GM12878 (cell line): ENCODE data around the gene CNST. TPM values are rescaled to one million over a fixed set of nuclear protein-coding genes. Genes with fewer than 3 reads are reported as not detected.
A peak's percentile ranks its signal among the peaks of the same experiment; 100 is the strongest.

ENCODE experiments used
- ATAC-seq: fragments of 200-7000 bp; cut with Tn5 transposase; 3 replicates; pipeline ENCODE4 v1.9.1; 2020; ENCODE audit warnings: mild to moderate bottlenecking, moderate library complexity
- BruUV-seq: library from RNA; stranded (reverse); fragments of 400-500 nt; replicated peaks from 2 replicates; lab custom pipeline; 2021; lab: Mats Ljungman, UMichigan
- CTCF ChIA-PET: fragments of 300-600 bp; sonication (Branson Sonifier 250); formaldehyde crosslinking; extraction: SDS; loops from one replicate; lab custom pipeline; 2021; ENCODE audit warnings: inconsistent platforms; lab: Yijun Ruan, JAX
- POLR2A ChIA-PET: fragments of 350-600 bp; formaldehyde crosslinking; extraction: SDS; loops from one replicate; lab custom pipeline; 2021; ENCODE audit warnings: inconsistent platforms; lab: Charles Lee
- RAD21 ChIA-PET: fragments of 300-600 bp; sonication (Branson Sonifier 250); formaldehyde crosslinking; loops from one replicate; lab custom pipeline; 2023; ENCODE audit warnings: antibody characterized with exemption; ENCODE audit not compliant: unreplicated experiment; lab: Charles Lee
- SMC1A ChIA-PET: fragments of 300-600 bp; sonication (Branson Sonifier 250); formaldehyde crosslinking; loops from one replicate; lab custom pipeline; 2023; ENCODE audit not compliant: unreplicated experiment, uncharacterized antibody; lab: Charles Lee
- DNase-seq: peaks from one replicate; pipeline ENCODE4 v3.0.0-alpha.2; 2011; ENCODE audit warnings: low read depth, low spot score
- FAIRE-seq: peaks from 3 replicates; lab custom pipeline; 2011; peaks lifted over from hg19 to GRCh38; lab: Jason Lieb, UNC
- H2AFZ ChIP-seq: 2 replicates; pipeline ENCODE4 v1.6.0; 2011; ENCODE audit warnings: low read depth, low read length, control low read depth; ENCODE audit not compliant: control insufficient read depth
- H3K27ac ChIP-seq: 2 replicates; pipeline ENCODE4 v1.5.1; 2011; ENCODE audit warnings: control low read depth; ENCODE audit not compliant: control insufficient read depth, insufficient read depth
- H3K27me3 ChIP-seq, 2 experiments: replicated peaks in 1 of 2; 2 replicates each; pipeline versions ENCODE4 v1.6.0 to v1.6.1; 2011; ENCODE audit warnings: low read length in 1 of 2; ENCODE audit not compliant: control insufficient read depth in 2 of 2, insufficient read depth in 2 of 2
- H3K36me3 ChIP-seq, 2 experiments: 2 replicates each; pipeline ENCODE4 v1.5.1; 2011; ENCODE audit warnings: low read length in 1 of 2; ENCODE audit not compliant: control insufficient read depth in 2 of 2, insufficient read depth in 2 of 2
- H3K4me1 ChIP-seq: 2 replicates; pipeline ENCODE4 v1.6.1; 2011; ENCODE audit warnings: mild to moderate bottlenecking, low read length, moderate library complexity, mixed read lengths; ENCODE audit not compliant: control insufficient read depth, insufficient read depth
- H3K4me2 ChIP-seq: 2 replicates; pipeline ENCODE4 v1.6.0; 2011; ENCODE audit warnings: control low read depth; ENCODE audit not compliant: control insufficient read depth, insufficient read depth
- H3K4me3 ChIP-seq: fragments of 200-600 bp; sonication (generic); 2 replicates; pipeline ENCODE4 v1.5.1; 2016
- H3K79me2 ChIP-seq: 2 replicates; pipeline ENCODE4 v1.6.0; 2011; ENCODE audit warnings: low read length; ENCODE audit not compliant: control insufficient read depth, insufficient read depth
- H3K9ac ChIP-seq: 2 replicates; pipeline ENCODE4 v1.8.0; 2011; ENCODE audit warnings: low read length, control low read depth, mixed read lengths; ENCODE audit not compliant: control insufficient read depth, insufficient read depth
- H3K9me3 ChIP-seq: replicated peaks from 3 replicates; pipeline ENCODE4 v1.5.1; 2011; ENCODE audit warnings: mild to moderate bottlenecking, low read length; ENCODE audit not compliant: control insufficient read depth, insufficient read depth
- H4K20me1 ChIP-seq: 2 replicates; pipeline ENCODE4 v1.6.0; 2011; ENCODE audit not compliant: control insufficient read depth, insufficient read depth
- CEBPB ChIP-seq, 2 experiments: fragments of 150-350 bp in 1 of 2; IDR thresholded peaks; 2 replicates each; pipeline ENCODE4 v1.6.1; 2012 to 2014; ENCODE audit warnings: low read depth in 2 of 2, low read length in 2 of 2, borderline replicate concordance in 1 of 2, inconsistent platforms in 1 of 2
- IKZF2 ChIP-seq, 2 experiments: fragments of 450-650 bp; IDR thresholded peaks; 2 replicates each; pipeline ENCODE4 v1.6.1; 2017; ENCODE audit warnings: mild to moderate bottlenecking in 2 of 2, moderate library complexity in 2 of 2
- PAX5 ChIP-seq: IDR thresholded peaks from 2 replicates; pipeline ENCODE4 v1.6.1; 2011; ENCODE audit warnings: low read depth, low read length, borderline replicate concordance
- PBX3 ChIP-seq: IDR thresholded peaks from 2 replicates; pipeline ENCODE4 v1.6.1; 2011; ENCODE audit warnings: mild to moderate bottlenecking, low read depth, low read length, moderate library complexity; ENCODE audit not compliant: insufficient replicate concordance
- RAD21 ChIP-seq: IDR thresholded peaks from 2 replicates; pipeline ENCODE4 v1.6.1; 2011; ENCODE audit warnings: mild to moderate bottlenecking, low read depth, low read length, moderate library complexity; ENCODE audit not compliant: insufficient read depth
- RUNX3 ChIP-seq: IDR thresholded peaks from 2 replicates; pipeline ENCODE4 v1.6.1; 2012; ENCODE audit warnings: low read length, inconsistent platforms
- WGBS: methylation state at CpG from one replicate; pipeline ENCODE4 v1.1.6; 2016; ENCODE audit warnings: low lambda C conversion rate; ENCODE audit not compliant: insufficient replicate concordance, insufficient coverage; ENCODE audit errors: missing lambda C conversion rate; 5-methylcytosine and 5-hydroxymethylcytosine counted together
- in situ Hi-C: fragments of 300-500 bp; cut with MboI; formaldehyde crosslinking; loops from 9 replicates; pipeline ENCODE4 v1.14.3; 2018; ENCODE audit warnings: mixed read lengths
- intact Hi-C: fragments of 100-400 bp; cut with micrococcal nuclease; formaldehyde crosslinking; loops from one replicate; pipeline ENCODE4 v1.14.2; 2022; ENCODE audit not compliant: unreplicated experiment
- polyA plus RNA-seq, 11 experiments: library from polyadenylated mRNA; depleted of rRNA in 4 of 11; unstranded in 6 of 11; stranded (reverse) in 5 of 11; fragments of >200 nt; fragmentation: Nextera tagmentation in 4 of 11; fragmentation: Illumina TruSeq in 1 of 11; extraction: Ambion mirVana in 4 of 11; extraction: Trizol in 1 of 11; gene quantifications; 1 replicate in 1 of 11; 2 replicates in 10 of 11; pipeline versions ENCODE4 v1.2.1 to v1.2.3, GENCODE V29; 2011 to 2016; ENCODE audit warnings: inconsistent platforms in 2 of 11, missing spikeins in 2 of 11, low read depth in 1 of 11
- total RNA-seq, 4 experiments: library from RNA; depleted of rRNA in 3 of 4; stranded (reverse); fragments of >200 nt in 3 of 4; fragmentation: Illumina TruSeq in 1 of 4; extraction: Trizol in 1 of 4; gene quantifications; 2 replicates each; pipeline versions ENCODE4 v1.2.1 to v1.2.3, GENCODE V29; 2013 to 2021

Gene CNST
- total and polyA plus RNA-seq, 10 of the 15 experiments (the other 5 are each of a cell fraction or from before 2014, with no cell fraction given), result 4.8 to 16.2 (median 12.3) TPM

GRCh38 chr1:246571953-246572352 lies 5.7 kb downstream of the CNST start:
- POLR2A ChIA-PET, result no interaction called here
- no peak overlapping the region for H3K9ac ChIP-seq

More at GRCh38 chr1:246571953-246572352, 5.7 kb downstream of the CNST start:
- Histone ChIP-seq H3K4me3 (no peak overlapping the region), H2AFZ (no peak overlapping the region), H3K4me2 (no peak overlapping the region), H3K36me3 (no peaks in the 10 kb centered on the region), H3K79me2 (peaks cover 83% of the 10 kb centered on the region), H4K20me1 (no peaks in the 10 kb centered on the region), H3K27me3 (no peaks in the 10 kb centered on the region), H3K27ac (0 out of 2 replicates have a peak overlapping the region, but pooled peaks have one; percentile 6), H3K4me1 (peaks cover 27% of the 10 kb centered on the region)
- intact Hi-C loops (no loop called here), in situ Hi-C loops (no loop called here)
- 100% methylated on average over 1 of the region's 1 CpG for WGBS
- FAIRE-seq (no peak), DNase-seq (no peak)
- ChIA-PET CTCF (no interaction called here), RAD21 (interaction anchor here (0.6 to 1.7 kb wide), 2 partner anchors 27 to 57 kb away, joined by 3 to 4 read pairs; no protein-coding TSS in a partner anchor), SMC1A (interaction anchor here (1.2 to 1.5 kb wide), 2 partner anchors 14 to 56 kb away, joined by 3 to 4 read pairs; no protein-coding TSS in a partner anchor)
- BruUV-seq, result no TSS peak
- TF ChIP-seq PAX5 (0 out of 2 replicates have a peak, but pooled peaks have one; percentile 24), RUNX3 (no peak), IKZF2 (IDR thresholded peaks at IDR 0.05) (no peak), PBX3 (no peak), CEBPB (IDR thresholded peaks at IDR 0.05; ENCODE audit: borderline replicate concordance in 1 of 2, low read depth in 2 of 2, low read length in 2 of 2) (no peak), RAD21 (no peak)
- TF ChIP-seq, all 136 proteins: peak for 1
- peak; percentile 13; the same call in 1 of the 3 replicates for ATAC-seq
- peaks cover 3% of the 10 kb centered on the region; the same call in 1 of the 3 replicates for H3K9me3 ChIP-seq
